Activated CD4-positive, CD25-positive, alpha-beta regulatory T cell (primary cell): ENCODE results near the gene ELK3.

Experiments
- DNase-seq, 4 experiments: peaks; one replicate each; lab custom pipeline; 2025; lab: John Stamatoyannopoulos, UW

ELK3 gene

GRCh38 chr12:96256672-96257361 is 62.6 kb downstream of the ELK3 start:
- DNase-seq, result no peak

- DNase-seq, result no peak
Measured at GRCh38 chr12:96257550-96258103, 63.5 kb downstream of the ELK3 start.

GRCh38 chr12:96258104-96258961 is 64.2 kb downstream of the ELK3 start:
- DNase-seq, result no peak

- DNase-seq, result no peak
Measured at GRCh38 chr12:96260231-96260630, 66.1 kb downstream of the ELK3 start.

DNA sequence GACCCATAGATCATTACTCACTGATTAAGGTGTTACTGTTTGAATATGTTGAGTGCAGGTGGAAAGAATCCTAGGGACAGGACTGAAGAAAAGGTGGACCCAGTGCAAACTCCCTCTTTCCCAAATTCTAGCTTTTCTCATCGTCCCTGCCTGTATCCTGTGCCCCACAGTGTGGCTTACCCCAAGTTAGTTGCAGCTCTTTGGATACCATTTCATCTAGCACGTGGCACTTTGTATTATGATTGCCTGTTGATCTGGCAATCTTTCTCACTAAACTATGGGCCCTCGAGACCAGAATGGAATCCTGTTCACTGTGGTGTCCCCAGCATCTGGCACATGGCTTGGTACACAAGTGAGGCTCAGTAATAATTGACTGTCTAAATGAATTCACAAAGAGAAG is 66.5 kb downstream of the ELK3 start:
- no peak for DNase-seq

DNA sequence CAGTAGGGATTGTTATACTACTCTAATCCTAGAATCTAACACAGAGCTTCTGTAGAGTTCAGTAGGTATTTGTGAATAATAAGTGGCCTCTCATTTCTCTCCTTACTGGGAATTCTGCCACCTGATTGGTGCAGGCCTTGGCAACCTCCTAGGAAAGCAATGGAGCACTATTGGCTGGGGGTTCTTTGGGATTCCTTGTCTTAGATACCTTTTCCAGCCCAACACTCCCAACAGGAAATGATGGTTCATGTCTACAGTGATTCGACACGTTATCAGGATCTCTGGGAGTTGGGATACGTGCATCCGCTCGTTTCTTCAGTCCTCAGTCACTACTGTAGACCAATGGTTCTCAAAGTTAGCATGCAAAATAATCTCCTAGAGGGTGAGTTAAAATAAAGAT is 67.4 kb downstream of the ELK3 start:
- DNase-seq, result no peak

GRCh38 chr12:96263449-96263902 is 69.3 kb downstream of the ELK3 start:
- no peak for DNase-seq

DNA sequence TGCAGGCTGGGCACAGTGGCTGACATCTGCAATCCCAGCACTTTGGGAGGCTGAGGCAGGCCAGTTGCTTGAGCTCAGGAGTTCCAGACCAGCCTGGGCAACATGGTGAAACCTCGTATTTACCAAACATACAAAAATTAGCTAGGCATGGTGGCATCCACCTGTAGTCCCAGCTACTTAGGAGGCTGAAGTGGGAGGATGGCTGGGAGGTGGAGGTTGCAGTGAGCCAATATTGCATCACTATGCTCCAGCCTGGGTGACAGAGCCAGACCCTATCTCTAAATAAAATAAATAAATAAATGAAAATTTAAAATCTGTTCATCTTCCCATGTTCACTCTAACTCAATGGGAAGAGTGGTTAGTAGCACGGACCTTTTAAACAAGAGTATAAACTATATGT is 71.2 kb downstream of the ELK3 start:
- DNase-seq, result no peak

- DNase-seq, result no peak
Measured at GRCh38 chr12:96265836-96266235, 71.7 kb downstream of the ELK3 start.

- no peak for DNase-seq
Measured at GRCh38 chr12:96266238-96266637, 72.1 kb downstream of the ELK3 start.

DNA sequence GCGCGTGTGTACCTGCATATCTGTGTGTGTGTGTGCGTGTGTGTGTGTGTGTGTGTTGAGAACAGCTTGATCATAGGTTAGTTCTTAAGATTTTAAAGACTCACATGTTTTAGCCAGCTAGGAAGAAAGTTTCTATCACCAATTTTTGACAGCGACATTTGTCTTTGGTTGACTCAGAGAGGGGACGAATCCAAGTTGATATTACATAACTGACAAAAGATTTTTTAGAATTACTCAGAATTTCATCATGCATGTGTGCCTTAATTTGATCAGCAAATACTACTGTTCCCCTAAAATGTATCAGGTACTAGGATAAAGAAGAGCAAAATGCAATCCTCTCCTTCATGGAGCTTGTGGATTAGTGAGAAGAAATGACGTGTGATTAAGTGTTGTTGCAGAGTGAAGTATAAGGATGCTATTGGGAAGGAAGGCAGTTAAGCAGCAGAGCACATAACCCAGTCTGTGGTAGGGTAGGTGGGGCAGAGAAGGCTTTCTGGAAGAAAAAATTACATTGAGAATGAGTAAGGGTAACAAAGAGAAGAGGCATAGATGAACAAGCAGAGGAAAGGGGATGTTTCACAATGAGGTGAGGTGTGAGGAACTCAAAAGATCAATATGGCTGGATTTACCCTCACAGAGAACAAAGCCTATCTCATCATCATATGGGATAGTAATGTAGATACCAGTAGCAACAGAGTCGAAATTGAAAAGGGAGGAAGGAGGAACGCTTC is 77.5 kb downstream of the ELK3 start:
- no peak for DNase-seq

DNA sequence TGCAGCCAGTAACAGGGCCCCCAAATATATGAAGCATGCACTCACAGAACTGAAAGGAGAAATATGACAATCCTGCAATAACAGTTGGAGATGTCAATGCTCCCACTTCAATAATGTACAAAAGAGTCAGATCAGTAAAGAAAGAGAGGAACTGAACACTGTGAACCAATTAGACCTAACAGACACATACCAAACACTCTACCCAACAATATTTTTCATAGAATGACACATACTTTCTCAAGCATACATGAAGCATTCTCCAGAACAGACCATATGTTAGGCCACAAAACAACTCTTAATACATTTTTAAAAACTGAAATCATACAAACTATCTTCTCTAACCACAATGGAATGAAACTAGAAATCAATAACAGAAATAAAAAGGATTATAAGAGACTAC is 80.2 kb downstream of the ELK3 start:
- DNase-seq, result no peak

- DNase-seq, result no peak
Measured at GRCh38 chr12:96285158-96285557, 91.0 kb downstream of the ELK3 start.

- DNase-seq, result no peak
Measured at GRCh38 chr12:96289067-96289466, 94.9 kb downstream of the ELK3 start.

GRCh38 chr12:96293093-96293492 is 98.9 kb downstream of the ELK3 start:
- DNase-seq, result no peak

GRCh38 chr12:96294831-96295230 is 100.7 kb downstream of the ELK3 start:
- no peak for DNase-seq

GRCh38 chr12:96295532-96296160 is 101.5 kb downstream of the ELK3 start:
- DNase-seq, result no peak

DNA sequence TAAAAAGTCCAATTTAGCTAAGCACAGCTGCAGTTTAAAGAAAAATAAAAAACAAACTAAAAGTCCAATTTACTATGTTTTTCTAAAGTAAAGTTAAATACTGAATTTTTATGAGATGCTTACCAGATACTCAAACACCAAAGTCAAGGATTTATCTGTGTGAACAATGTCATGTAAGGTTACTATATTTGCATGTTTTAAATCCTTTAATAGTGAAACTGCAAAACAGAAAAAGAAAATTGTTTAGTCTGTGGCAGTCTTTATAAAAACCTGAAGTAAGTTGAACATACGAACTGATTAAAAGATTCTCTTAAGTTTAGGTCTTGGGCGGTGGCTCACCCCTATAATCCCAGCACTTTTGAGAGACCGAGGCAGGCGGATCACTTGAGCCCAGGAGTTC is 103.3 kb downstream of the ELK3 start:
- DNase-seq, result no peak

GRCh38 chr12:96300064-96300463 is 105.9 kb downstream of the ELK3 start:
- no peak for DNase-seq

DNA sequence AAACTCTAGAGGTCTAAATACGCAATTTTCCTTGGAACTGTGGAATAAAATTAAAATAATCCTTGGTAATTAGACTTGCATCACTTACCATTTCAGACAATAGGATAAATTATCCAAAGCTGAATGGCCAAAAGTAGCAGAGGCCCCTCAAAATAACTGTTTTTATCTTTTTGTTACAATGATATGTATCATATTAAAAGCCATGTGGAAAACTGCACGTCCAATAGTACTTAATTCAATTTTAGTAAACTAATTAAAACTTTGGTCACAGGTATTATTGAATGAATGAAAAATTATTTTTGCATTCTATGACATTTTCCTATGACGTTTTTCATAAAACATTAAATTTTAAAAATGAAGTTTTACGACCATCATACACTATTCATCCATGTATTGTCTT is 107.6 kb downstream of the ELK3 start:
- no peak for DNase-seq

GRCh38 chr12:96302687-96303310 is 108.6 kb downstream of the ELK3 start:
- no peak for DNase-seq
